Measurements from ENCODE around the gene LTBP2. TPM values are rescaled to one million over a fixed set of nuclear protein-coding genes. Genes with fewer than 3 reads are reported as not detected.

Gene LTBP2
- total and polyA plus RNA-seq, 2 of the 8 experiments (the other 6 are each of a cell fraction or from before 2014, with no cell fraction given), result 0.48 to 0.89 TPM

DNA sequence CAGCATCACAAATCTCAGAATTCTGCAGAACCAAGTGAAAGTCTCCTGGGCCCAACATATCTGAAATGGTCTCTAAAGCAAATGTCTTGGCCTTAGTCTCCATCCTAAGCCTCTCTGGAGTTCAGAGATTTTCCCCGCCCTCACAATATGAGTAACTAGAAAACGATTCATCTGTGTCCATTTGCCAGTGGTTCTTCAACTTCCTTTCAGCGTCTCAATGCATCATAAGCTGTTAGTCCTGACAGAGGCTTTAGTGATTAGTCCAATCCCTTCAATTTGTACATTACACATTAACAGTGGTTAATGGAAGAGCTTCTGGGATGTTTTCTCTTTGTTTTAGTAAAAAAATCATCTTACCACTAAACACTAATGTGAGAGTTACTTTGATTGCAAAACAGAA is 136.4 kb downstream of the LTBP2 start:
- H2BK15ac ChIP-seq (ENCODE audit: low read length), result no peak overlapping the region

More for the DNA sequence above, 136.4 kb downstream of the LTBP2 start:
- no peak for FAIRE-seq
- Histone ChIP-seq H2BK5ac (ENCODE audit: low read depth, low read length) (no peak overlapping the region), H3K56ac (replicated peaks; ENCODE audit: insufficient read length, low read depth, low read length) (no peak overlapping the region), H3K4ac (replicated peaks; ENCODE audit: insufficient read length, low read depth, low read length) (no peak overlapping the region), H3K27me3 (replicated peaks in 1 of 4; ENCODE audit: control insufficient read depth in 3 of 4, extremely low read depth in 1 of 4, insufficient read depth in 3 of 4, low read length in 3 of 4) (no peaks in the 10 kb centered on the region), H3K9me3 (ENCODE audit: insufficient read depth in 2 of 2, low read depth in 1 of 2, low read length in 1 of 2) (no peaks in the 10 kb centered on the region), H3K27ac (ENCODE audit: low read depth, low read length) (no peak overlapping the region), H3K4me2 (ENCODE audit: insufficient read depth in 1 of 2, low read depth in 2 of 2, low read length in 2 of 2) (no peak overlapping the region), H4K5ac (ENCODE audit: insufficient read length, low read depth, low read length) (no peak overlapping the region), H3K79me1 (ENCODE audit: low read depth, low read length) (no peaks in the 10 kb centered on the region), H2BK120ac (replicated peaks; ENCODE audit: low read depth, low read length) (no peak overlapping the region), H3K14ac (ENCODE audit: insufficient read length) (no peak overlapping the region), H2BK12ac (ENCODE audit: low read depth, low read length) (no peak overlapping the region), H2AK5ac (ENCODE audit: low read depth, low read length) (no peak overlapping the region), H4K8ac (ENCODE audit: extremely low read depth, insufficient read depth, low read length) (no peak overlapping the region), H3K23ac (ENCODE audit: insufficient read length) (no peak overlapping the region), H4K20me1 (replicated peaks in 1 of 2; ENCODE audit: control insufficient read depth in 1 of 2, insufficient read depth in 2 of 2, low read length in 2 of 2) (no peaks in the 10 kb centered on the region), H3K4me1 (replicated peaks in 1 of 4; ENCODE audit: control insufficient read depth in 3 of 4, insufficient read depth in 4 of 4, low read length in 3 of 4) (peaks cover 0 to 3% (median 0%) of the 10 kb centered on the region in 4 experiments; a peak in 2 of 7 replicates), H3K79me2 (ENCODE audit: control insufficient read depth in 1 of 2, insufficient read depth in 2 of 2, low read length in 2 of 2) (no peaks in the 10 kb centered on the region), H3K18ac (ENCODE audit: extremely low read depth, low read length) (no peak overlapping the region), H2AFZ (ENCODE audit: low read length) (no peak overlapping the region), H3K23me2 (ENCODE audit: low read depth, low read length) (no peaks in the 10 kb centered on the region; the same call in 1 of the 2 replicates), H3K9ac (replicated peaks in 1 of 4; ENCODE audit: extremely low read depth in 1 of 4, low read depth in 3 of 4, low read length in 3 of 4) (no peak overlapping the region), H3K36me3 (ENCODE audit: control insufficient read depth in 2 of 4, insufficient read depth in 4 of 4, low read length in 3 of 4) (peaks cover 0 to 48% (median 12%) of the 10 kb centered on the region in 4 experiments; a peak in 7 of 8 replicates), H3K4me3 (ENCODE audit: extremely low read depth in 1 of 4, insufficient read depth in 2 of 4, low read depth in 3 of 4, low read length in 4 of 4) (no peak overlapping the region), H2BK20ac (ENCODE audit: low read length) (no peak overlapping the region), H4K91ac (replicated peaks; ENCODE audit: insufficient read length, low read length) (no peak overlapping the region)
- no peak for DNase-seq (ENCODE audit: low read depth in 1 of 2, low spot score in 2 of 2)
- CTCF ChIA-PET (ENCODE audit: partially characterized antibody), result interaction anchor here (0.8 to 12.6 kb wide), 13 partner anchors 13 to 259 kb away, joined by 3 to 181 read pairs (median 3); partner anchors contain the start of genes ABCD4 and VRTN
- TF ChIP-seq RBBP5 (IDR thresholded peaks at IDR 0.05; ENCODE audit: borderline replicate concordance, low read depth, low read length), result no peak
- TF ChIP-seq, protein P1, sequence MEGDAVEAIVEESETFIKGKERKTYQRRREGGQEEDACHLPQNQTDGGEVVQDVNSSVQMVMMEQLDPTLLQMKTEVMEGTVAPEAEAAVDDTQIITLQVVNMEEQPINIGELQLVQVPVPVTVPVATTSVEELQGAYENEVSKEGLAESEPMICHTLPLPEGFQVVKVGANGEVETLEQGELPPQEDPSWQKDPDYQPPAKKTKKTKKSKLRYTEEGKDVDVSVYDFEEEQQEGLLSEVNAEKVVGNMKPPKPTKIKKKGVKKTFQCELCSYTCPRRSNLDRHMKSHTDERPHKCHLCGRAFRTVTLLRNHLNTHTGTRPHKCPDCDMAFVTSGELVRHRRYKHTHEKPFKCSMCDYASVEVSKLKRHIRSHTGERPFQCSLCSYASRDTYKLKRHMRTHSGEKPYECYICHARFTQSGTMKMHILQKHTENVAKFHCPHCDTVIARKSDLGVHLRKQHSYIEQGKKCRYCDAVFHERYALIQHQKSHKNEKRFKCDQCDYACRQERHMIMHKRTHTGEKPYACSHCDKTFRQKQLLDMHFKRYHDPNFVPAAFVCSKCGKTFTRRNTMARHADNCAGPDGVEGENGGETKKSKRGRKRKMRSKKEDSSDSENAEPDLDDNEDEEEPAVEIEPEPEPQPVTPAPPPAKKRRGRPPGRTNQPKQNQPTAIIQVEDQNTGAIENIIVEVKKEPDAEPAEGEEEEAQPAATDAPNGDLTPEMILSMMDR (IDR thresholded peaks at IDR 0.05; ENCODE audit: control extremely low read depth in 1 of 3, insufficient read depth in 1 of 3, low read depth in 1 of 3, low read length in 3 of 3), result no peak
- POLR2A ChIA-PET (ENCODE audit: partially characterized antibody), result interaction anchor here (0.6 to 3.0 kb wide), 9 partner anchors 10 to 174 kb away, joined by 3 to 10 read pairs (median 3); partner anchors contain the start of gene VRTN
- WGBS, 2 experiments (ENCODE audit: extremely low coverage in 1 of 2, insufficient coverage in 1 of 2, insufficient read length in 1 of 2, insufficient replicate concordance in 2 of 2, low coverage in 1 of 2, low lambda C conversion rate in 2 of 2, missing lambda C conversion rate in 1 of 2), result 85% methylated on average over 3 of the region's 3 CpGs; no CpG with 5 or more reads in 1 of the 2 experiments

Data from H1 (cell line).